PC-9 (cell line): ENCODE results near the gene NXNL2.

Experiments used
- CTCF ChIP-seq: fragments of 200-600 bp; sonication (generic); conservative IDR thresholded peaks from 2 replicates; pipeline ENCODE4 v1.6.1; 2017; ENCODE audit warnings: mixed run types, antibody characterized with exemption, mild to moderate bottlenecking, moderate library complexity
- EZH2 ChIP-seq: fragments of 200-600 bp; sonication (generic); IDR thresholded peaks from 2 replicates; pipeline ENCODE4 v1.8.0; 2017; ENCODE audit warnings: antibody characterized with exemption, low read depth

- TF ChIP-seq CTCF, result no peak
- TF ChIP-seq EZH2, result no peak
Measured at GRCh38 chr9:88528080-88528790, 6.7 kb upstream of the NXNL2 start.
